HG03460 (cell line): Measurements from ENCODE around the gene ZFYVE27.
A peak's percentile ranks its signal among the peaks of the same experiment; 100 is the strongest.

Experiments used
- ATAC-seq: cut with Tn5 transposase; IDR thresholded peaks from one replicate; pipeline ENCODE4 v1.9.1; 2021; ENCODE audit not compliant: unreplicated experiment

Gene ZFYVE27

DNA sequence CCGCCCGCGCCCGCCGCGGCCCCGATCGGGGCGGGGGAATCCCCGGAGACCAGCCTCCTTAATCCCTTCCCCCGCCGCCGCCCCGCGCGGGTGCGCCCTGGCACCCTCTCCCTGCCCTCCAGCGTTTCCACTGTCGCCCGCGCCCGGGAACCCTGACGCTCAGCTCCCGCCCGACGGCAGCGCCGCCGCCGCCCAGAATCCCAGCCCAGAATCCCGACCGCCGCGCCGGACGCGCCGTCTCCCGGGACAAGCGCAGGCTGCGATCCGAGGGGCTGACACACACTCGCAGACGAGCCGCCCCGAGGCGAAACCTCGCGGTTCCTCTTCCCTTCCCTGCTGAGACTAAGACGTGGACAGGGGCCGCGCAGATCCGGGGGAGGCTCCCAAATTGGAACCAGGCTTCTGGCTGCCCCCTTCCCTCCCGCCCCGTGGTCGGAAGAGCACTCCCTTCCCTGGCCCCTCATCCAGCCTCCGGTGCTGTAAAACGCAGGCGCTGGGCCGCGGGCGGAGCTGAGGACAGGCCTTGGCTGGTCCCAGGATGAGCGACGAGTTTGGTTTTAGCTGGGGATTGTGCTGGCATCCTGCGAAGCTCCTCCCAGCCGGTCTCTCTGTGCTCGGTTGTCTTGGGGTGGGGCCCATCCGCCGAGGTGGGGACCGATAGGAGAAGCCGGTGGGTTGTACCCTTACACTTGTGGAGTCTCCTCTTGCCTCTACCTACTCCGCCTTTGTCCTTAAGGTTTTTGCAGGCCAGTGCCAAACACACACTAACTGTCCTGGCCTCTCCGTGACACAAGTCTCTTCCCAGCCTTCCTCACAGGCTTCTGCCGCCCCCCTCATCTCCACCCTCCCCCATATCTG, 22.3 kb upstream of the ZFYVE27 start:
- peak; percentile 38 for ATAC-seq

DNA sequence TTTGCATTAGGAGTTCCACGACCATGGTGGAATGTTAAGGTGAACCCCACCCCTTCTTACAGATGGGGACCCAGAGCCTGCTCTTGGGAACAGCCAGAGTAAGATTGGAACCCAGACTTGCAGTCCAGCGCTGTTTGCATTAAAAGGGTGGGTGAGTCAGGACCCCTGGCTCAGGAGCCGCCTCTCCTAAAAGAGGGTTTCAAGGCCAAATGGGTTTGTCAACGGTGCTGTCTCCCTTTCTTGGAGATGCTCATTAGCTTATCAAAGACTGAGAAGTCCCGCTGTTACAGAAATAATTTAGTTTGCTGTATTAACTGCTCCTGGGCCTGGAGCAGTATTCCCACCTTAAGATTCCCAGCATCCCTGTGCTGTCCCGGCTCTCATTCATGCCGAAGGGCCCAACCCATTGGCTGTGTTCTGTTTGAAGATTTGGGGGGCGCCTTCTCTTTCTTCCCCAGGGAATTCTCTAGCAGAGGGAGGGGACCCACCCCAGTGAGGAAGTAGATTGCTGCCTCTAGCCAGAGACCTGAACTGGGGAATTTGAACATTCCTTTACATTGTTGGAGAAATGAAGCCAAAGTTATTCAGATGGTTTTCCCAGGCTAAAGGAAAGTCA, 21.6 kb upstream of the ZFYVE27 start:
- no peak for ATAC-seq

DNA sequence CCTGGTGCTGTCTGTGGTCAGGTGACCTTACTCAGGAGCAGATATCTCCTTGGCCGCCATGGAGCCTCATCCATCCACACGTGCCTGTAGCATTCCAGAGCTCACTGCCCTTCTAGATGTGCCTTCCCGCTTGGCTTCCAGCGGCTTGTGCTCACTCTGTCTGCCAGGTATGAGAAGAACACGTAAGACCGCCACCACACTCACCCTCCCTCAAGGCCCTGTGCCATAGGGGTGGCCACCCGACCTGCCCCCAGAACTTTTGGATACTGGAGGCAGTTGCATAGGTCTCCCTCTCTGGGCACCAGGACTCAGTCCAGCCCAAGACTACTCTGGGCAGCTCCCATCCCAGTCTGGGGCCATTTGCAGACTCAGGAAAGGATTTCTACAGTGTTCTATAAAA, 19.3 kb upstream of the ZFYVE27 start:
- no peak for ATAC-seq

DNA sequence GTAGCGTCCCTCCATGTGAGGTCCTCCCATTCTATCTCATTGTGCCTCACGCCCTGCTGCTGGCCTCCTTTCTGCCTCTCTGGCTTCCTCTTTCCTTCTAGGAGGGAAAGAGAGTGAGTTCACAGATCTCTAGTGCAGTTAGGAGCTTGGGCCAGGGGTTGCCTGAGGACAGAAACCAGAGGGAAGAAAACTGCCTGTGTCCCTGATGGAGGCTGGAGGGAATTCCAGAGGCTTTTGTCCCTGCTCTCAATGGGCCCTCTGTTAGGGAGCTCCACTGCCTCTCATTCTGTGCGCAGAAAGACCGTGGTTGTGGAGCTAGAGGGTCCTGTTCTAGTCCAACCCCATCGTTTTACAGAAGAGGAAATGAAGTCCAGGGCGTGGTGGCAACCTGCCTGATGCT, 18.8 kb upstream of the ZFYVE27 start:
- ATAC-seq, result no peak

DNA sequence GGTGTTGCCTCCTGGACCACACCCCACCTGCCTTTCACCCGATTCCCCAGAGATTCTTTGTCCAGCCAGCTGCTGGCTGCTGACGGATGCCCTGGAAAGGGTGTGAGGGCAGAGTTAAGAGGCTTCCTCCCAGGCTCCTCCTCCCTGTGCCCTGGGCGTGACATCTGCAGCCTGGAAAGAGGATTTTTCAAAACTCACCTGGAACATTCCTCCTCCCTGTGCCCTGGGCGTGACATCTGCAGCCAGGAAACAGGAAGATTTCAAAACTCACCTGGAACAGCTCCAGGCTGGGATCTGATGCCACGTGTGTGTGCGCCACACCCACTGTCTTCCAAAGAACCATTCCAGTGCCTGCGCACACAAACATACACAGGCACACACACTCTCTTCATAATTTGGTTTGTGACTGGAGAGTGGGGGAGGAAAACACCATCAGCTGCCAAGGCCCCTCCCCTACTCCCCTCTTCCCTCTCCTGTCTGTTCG, 18.2 kb upstream of the ZFYVE27 start:
- ATAC-seq, result no peak

DNA sequence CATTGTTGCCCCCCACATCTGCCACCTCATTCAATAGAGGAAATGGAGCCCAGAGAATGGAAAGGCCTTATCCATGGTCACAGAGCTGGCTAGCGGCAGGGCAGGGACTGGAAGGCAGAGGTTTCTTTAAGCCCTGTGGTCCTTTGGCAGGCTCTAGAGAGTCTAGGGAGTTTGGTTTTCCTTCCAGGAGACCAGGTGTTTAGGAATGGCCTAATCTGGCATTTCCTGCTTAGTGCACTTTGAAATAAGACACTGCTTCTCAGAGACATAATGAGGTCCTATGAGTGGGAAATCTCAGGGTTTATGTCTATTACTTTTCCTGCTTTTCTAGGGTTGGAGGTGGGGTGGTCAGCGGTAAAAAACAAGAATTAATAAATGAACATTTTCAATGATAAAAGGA, 17.3 kb upstream of the ZFYVE27 start:
- ATAC-seq, result no peak

DNA sequence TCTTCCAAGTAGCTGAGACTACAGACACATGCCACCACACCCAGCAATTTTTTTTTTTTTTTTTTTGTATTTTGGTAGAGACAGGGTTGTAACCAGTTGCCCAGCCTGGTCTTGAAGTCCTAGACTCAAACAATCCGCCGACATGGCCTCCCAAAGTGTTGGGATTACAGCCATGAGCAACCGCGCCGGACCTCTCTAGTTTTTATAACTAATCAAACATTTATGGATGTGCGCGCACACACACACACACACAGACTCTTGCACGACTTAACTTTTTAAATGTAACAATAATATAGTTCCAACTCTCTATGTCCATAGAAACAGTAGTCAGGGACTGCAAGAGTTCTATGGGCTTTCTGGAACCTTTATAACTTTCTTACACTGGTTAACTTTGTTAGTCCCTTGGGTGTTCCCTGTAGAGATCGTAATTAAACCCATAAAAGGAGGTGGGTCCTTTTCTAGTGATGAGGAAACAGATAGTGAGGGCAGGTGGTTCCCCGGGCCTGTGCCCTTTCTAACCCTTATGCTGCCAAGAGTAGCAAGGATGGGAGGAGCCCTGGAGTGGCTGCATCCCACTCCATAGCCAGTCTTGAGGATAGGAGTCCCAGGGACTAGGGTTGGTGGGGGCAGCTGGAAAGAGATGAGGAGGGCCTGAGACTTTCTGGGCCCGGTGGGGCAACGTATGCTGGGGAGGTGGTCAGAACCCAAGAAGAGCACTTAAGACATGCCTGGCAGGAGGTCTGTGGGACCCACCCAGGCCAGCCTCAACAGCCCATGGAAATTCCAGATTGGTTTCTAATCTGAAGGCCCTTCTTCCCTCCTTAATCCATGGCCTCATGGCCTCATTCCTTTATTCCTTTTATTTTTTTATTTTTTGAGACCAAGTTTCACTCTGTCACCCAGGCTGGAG, 14.8 kb upstream of the ZFYVE27 start:
- ATAC-seq, result no peak

DNA sequence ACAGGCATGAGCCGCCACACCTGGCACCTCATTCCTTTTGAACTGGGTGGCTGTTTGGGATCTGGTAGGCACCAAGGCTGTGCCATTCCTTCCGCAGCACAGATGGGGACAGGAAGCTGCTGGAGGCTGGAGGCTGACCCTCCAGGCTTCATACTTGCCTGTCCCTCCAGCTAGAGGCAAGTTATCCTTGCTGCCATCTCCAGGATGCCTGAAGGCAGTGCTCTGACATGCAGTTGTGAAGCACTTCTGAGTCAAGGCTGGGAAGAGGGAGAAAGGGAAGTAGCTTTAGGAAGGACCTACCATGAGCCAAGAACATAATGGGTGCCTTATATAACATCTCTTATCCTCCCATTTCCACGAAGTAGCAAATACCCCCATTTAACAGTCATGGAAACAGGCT, 13.9 kb upstream of the ZFYVE27 start:
- ATAC-seq, result no peak

DNA sequence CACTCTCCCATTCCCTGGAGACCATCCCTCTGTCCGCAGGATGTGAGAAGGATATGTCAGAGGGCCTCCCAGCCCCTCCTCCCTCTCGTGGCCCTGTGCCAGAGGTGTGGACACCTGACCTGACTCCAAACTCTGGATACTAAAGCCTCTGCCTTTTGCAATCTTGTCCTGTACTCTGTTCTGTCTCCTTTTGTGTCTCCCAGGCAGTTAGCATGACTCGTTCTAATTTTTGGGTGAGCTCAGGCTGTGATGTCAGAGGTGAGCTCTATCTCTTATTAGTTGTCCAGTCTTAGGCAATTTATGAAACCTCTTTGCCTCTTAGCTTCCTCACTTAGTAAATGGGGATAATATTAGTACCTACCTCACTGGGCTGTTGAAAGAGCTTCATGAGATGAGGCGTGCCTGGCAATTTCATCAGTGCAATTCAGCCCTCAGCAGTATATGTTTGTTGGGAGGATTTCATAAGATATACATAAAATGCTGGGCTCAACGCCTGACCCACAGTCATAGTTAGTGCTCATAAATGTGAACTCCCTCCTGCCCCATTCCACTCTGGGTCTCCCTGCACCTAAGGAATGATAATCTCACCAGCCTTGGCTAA, 12.5 kb upstream of the ZFYVE27 start:
- no peak for ATAC-seq

DNA sequence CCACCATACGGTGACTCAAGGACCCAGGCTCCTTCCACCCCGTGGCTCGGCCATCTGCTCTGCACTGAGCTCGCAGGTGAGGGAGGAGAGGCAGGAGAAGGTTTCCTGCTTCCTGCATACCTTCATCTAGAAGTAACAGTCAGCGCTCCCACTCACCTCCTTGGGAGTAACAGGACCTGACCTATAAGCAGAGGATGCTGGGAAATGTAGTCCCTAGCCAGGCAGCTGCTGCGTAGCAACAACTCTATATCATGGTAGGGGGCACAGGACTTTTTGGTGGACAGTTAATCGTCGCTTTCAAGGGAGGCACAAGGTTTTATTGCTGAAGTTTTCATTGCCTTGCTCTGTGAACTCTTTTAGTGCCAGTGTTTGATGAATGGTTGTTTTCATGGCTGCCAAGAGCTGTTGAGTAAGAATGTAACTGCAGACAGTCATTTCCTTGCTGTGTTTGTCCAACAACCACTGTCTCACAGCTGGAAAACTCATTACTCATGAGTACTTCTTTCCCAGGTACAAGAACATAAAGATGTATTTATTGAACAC, 10.2 kb upstream of the ZFYVE27 start:
- no peak for ATAC-seq

DNA sequence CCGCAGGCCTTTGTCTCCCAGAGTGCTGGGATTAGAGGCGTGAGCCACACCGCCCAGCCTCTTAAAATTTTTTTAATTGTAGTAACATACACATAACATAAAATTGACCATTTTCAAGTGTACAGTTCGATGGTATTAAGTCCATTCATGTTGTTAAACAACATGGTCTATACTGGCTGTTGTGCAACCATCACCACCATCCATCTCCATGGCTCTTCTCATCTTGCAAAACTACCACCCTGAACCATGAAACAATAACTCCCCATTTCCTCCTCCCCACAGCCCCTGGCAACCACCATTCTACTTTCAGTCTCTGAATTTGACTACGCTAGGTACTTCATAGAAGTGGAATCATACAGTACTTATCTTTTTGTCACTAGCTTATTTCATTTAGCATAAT, 7.9 kb upstream of the ZFYVE27 start:
- no peak for ATAC-seq

DNA sequence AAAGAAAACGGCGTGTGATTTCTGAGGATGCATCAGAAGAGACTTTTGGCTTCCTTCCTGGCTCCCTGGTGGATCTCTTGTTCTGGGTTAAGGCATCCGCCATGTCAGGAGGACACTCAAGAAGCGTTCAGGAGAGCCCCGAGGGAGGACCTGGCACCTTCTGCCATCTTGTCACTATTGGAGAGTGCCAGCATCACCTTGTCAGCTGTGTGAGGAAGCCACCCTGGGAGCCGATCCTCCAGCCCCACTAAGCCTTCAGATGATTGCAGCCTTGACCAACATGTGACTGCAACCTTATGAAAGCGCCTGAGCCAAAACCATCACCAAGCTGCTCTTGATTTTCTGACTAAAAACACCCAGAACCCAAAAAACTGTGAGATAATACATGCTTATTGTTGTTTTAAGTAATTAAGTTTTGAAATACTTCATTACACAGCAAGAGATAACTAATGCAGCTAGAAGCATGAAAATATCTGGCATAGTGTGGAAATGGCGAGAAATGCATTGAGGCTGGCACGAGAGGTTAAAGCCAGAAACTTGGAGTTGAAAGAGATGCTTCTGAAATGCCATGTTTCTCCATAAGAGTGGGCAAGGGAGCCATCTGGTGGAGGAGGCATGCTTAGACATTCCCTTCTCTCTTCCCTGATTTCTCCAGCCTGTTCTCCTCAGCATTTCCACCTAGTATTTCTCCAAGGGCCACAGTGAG, 5.4 kb upstream of the ZFYVE27 start:
- peak; percentile 54 for ATAC-seq

DNA sequence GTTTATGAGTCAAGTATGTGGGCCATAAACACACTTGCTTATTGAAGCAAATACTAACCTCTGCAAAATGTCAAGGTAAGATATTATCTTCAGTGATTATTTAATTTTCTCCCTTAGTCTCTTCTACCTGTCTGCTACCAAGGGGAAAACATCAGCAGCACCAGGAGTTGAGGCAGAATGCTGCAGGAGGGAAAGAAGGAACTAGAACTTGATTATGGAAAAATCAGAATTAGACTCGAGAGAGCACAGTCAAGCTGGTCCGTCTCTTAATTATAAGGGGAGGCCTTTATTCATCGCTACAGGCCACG, 4.9 kb upstream of the ZFYVE27 start:
- no peak for ATAC-seq

DNA sequence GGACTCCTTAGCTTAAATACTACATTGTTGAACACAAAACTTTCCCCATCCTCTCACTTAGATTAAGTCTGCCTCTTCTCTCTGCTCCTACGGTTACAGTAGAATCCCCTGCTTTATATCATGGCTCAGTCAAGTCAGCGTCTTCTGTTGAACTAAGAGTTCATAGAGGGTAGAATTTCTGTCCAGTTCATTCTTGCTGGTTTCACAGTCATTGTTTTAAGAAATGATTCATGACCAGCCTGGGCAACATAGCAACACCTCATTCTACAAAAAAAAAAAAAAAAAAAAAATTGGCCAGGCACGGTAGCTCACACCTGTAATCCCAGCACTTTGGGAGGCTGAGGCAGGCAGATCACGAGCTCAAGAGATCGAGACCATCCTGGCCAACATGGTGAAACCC, 3.7 kb upstream of the ZFYVE27 start:
- ATAC-seq, result no peak

DNA sequence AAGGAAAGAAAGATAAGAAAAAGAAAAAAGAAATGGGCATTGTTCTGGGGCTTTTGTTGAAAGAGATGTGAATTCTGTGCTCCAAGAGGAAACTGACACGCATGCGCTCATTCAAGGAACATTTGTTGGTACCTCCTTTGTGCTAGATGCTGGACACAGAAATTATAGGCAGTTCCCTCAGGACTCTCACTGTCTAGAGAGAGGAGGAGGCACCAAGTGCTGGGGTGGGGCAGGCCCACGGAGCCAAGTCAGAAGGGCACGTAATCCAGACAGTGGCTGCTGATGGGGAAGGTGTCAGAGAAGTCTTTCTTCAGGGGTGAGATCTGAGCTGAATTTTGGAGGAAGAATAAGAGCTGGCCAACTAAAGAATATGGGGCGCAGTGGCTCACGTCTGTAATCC, 2.9 kb upstream of the ZFYVE27 start:
- no peak for ATAC-seq

DNA sequence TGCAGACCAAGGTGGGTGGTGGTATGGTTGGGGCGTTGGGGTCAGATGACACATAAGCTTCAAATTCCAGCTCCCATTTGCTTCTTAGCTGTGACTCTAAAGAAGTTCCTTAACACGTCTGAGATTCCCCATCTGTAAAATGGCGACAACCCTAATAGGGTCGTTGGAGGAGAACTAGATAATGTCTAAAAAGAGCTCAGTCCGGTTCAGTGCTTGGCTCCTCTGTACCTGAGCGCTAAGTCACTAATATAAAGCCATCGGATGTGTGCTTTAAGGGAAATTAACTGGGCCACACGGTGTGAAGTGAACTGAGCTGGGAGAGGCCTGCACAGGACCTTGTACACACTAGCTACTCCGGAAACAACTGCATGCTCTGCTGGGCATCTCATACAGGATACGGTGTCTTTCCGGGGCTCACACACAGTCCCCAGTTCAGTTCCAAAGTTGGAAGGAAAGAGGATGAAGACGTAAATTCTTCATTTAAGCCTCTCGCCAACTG, 476 bp upstream of the ZFYVE27 start:
- ATAC-seq, result peak; percentile 24

DNA sequence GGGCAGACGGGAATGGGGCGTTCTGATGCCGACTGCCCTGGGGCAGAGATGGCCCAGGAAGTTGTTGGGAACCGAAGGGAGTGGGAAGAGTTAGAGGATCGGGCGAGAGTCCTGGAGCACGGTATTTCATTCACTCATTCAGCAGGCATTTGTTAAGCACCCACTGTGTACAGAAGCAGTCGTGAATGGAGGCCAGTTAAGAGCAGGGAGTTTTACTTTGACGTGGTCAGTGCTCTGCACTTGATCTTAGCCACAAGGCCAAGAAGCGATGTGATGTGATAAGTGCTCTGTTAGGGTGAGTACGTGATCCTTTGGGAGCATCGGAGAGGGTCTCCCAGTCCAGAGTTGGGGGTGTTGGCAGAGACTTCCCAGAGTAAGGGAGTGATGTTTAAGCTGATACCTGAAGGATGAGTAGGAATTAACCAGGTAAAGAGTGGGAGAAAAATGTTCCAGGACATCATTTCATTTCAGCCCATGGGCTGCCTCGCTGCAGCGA, 890 bp downstream of the ZFYVE27 start:
- ATAC-seq, result peak; percentile 5

DNA sequence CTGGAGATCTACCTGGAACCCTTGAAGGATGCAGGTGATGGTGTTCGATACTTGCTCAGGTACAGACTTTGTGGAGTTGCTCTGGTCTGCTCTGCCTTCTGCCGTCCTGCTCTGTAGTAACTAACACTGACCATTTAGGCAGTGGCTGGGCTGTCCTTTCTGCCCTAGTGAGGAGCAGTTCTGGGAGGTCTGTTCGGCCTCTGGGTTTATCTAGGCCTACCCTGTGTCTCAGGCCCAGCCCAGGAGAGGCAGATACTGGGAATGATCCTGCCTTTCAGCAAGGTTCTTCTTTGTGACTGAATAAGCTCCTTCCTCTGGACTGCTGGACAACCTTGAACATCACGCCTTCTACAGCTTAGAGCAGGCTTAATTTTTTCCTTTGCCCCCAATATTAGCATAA, 1.7 kb downstream of the ZFYVE27 start:
- no peak for ATAC-seq

DNA sequence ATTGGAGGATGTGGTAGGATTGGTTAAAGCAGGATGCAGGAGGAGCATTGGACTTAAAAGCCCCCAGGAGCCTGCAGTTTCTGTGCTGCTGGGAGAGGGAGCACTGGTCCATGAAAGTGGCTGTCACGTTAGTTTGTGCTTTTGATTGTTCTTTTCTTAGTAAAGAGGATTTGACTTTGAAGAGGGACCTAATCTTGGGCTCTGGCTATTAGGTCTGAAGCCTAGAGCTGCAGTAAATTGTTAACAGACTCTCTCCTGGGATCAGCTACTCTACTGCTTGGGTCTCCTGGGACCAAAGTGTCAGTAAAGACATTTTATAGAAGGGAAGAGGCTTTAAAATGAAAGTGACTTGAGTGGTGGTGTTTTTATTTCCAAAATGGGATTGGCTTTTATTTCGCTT, 3.7 kb downstream of the ZFYVE27 start:
- no peak for ATAC-seq
